ENCODE measurements around the gene PTPRD.

DNA sequence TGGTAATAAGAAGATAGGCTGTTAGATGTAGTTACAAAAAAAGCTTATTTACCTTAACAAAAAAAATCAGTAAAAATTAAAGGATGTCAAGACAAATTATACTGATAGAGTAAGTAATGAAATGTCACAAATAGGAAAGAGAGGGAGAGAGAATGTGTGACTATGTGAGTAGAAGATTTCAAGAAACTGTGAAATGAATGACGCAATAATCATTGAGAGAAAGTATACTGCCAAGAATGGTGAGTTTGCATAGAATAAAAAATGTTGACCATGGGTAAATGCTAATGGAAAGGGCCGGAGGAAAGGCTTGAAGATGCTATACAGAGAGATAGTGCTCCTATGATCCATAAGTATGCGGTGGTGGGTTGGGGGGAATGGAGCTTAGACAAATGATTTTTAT is 100.7 kb downstream of the PTPRD start:
- TF ChIP-seq, protein P1, sequence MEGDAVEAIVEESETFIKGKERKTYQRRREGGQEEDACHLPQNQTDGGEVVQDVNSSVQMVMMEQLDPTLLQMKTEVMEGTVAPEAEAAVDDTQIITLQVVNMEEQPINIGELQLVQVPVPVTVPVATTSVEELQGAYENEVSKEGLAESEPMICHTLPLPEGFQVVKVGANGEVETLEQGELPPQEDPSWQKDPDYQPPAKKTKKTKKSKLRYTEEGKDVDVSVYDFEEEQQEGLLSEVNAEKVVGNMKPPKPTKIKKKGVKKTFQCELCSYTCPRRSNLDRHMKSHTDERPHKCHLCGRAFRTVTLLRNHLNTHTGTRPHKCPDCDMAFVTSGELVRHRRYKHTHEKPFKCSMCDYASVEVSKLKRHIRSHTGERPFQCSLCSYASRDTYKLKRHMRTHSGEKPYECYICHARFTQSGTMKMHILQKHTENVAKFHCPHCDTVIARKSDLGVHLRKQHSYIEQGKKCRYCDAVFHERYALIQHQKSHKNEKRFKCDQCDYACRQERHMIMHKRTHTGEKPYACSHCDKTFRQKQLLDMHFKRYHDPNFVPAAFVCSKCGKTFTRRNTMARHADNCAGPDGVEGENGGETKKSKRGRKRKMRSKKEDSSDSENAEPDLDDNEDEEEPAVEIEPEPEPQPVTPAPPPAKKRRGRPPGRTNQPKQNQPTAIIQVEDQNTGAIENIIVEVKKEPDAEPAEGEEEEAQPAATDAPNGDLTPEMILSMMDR (IDR thresholded peaks at IDR 0.05; ENCODE audit: low read depth, low read length, poor library complexity, severe bottlenecking) = no peak
- no peak for TF ChIP-seq EZH2phosphoT487 (IDR thresholded peaks at IDR 0.05; ENCODE audit: borderline replicate concordance, low read length)

All from DOHH2 (cell line).